Sigmoid colon (tissue), 4 donors: ENCODE results near the gene COL1A2.

Source experiments
- EP300 ChIP-seq, 4 donors: sonication (generic); formaldehyde crosslinking; IDR thresholded peaks; one replicate each; pipeline ENCODE4 v1.6.1; 2017; ENCODE audit warnings: antibody characterized with exemption in 4 of 4
- POLR2A ChIP-seq, 2 donors: fragments of 450-650 bp; IDR thresholded peaks; one replicate each; pipeline ENCODE4 v1.6.1; 2016; ENCODE audit warnings: antibody characterized with exemption in 2 of 2, mild to moderate bottlenecking in 2 of 2, moderate library complexity in 2 of 2
- POLR2AphosphoS5 ChIP-seq, 4 donors: sonication (generic); formaldehyde crosslinking; IDR thresholded peaks; one replicate each; pipeline ENCODE4 v1.6.1; 2017; ENCODE audit warnings: antibody characterized with exemption in 4 of 4
- TF ChIP-seq, protein P1 (sequence below), 4 experiments: fragments of 450-650 bp in 3 of 4; fragments of 200-600 bp in 1 of 4; IDR thresholded peaks; one replicate each; pipeline ENCODE4 v1.5.1; 2016 to 2019; ENCODE audit warnings: antibody characterized with exemption in 4 of 4, mild to moderate bottlenecking in 3 of 4, moderate library complexity in 2 of 4

DNA sequence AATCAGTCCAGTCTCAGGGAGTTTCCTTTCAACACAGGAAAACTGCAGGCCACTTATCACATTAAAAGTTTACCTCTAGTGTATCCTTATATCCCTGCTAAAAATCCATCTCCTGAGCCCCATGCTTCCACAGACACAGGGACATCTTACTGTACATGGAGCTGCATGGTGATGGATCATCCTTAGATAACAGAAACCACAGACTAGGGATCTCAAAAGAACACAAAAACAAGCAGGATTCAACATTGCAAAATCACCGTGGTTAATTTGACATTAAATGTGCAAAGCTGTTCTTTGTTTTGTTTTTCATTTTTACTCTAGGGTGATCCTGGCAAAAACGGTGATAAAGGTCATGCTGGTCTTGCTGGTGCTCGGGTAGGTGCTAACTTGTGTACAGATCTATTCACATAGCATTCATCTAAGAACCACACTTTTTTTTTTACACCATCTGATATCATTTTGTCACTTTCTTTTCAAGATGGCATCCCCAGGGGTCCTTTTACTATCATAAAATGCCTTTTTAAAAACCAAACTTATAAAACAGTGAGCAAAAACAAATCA is 18.1 kb downstream of the COL1A2 start:
- TF ChIP-seq, protein P1, sequence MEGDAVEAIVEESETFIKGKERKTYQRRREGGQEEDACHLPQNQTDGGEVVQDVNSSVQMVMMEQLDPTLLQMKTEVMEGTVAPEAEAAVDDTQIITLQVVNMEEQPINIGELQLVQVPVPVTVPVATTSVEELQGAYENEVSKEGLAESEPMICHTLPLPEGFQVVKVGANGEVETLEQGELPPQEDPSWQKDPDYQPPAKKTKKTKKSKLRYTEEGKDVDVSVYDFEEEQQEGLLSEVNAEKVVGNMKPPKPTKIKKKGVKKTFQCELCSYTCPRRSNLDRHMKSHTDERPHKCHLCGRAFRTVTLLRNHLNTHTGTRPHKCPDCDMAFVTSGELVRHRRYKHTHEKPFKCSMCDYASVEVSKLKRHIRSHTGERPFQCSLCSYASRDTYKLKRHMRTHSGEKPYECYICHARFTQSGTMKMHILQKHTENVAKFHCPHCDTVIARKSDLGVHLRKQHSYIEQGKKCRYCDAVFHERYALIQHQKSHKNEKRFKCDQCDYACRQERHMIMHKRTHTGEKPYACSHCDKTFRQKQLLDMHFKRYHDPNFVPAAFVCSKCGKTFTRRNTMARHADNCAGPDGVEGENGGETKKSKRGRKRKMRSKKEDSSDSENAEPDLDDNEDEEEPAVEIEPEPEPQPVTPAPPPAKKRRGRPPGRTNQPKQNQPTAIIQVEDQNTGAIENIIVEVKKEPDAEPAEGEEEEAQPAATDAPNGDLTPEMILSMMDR (IDR thresholded peaks at IDR 0.05) = no peak
- TF ChIP-seq POLR2A (IDR thresholded peaks at IDR 0.05) = no peak
- TF ChIP-seq POLR2AphosphoS5 (IDR thresholded peaks at IDR 0.05) = no peak
- TF ChIP-seq EP300 (IDR thresholded peaks at IDR 0.05) = no peak
